ENCODE results near the gene MAST4.

Gene MAST4

GRCh38 chr5:66812291-66812690 lies 216.1 kb downstream of the MAST4 start:
- H3K4me2 ChIP-seq (ENCODE audit: low read length): no peak overlapping the region

GRCh38 chr5:66813306-66813705 lies 217.1 kb downstream of the MAST4 start:
- Histone ChIP-seq H3K27me3 (ENCODE audit: low read depth, low read length) (peaks cover 51% of the 10 kb centered on the region), H3K79me2 (ENCODE audit: low read length) (no peaks in the 10 kb centered on the region), H3K4me1 (ENCODE audit: low read length) (no peaks in the 10 kb centered on the region; the same call in 1 of the 2 replicates), H3K36me3 (replicated peaks; ENCODE audit: low read depth, low read length) (no peaks in the 10 kb centered on the region), H4K20me1 (ENCODE audit: insufficient read depth, low read length) (no peaks in the 10 kb centered on the region), H3K27ac (ENCODE audit: low read length) (no peak overlapping the region), H3K4me2 (ENCODE audit: low read length) (no peak overlapping the region), H3K4me3 (ENCODE audit: low read length) (no peak overlapping the region), H2AFZ (ENCODE audit: low read depth, low read length) (no peak overlapping the region), H3K9me3 (ENCODE audit: insufficient read depth, low read length) (no peaks in the 10 kb centered on the region), H3K9ac (ENCODE audit: low read length) (no peak overlapping the region)
- TF ChIP-seq CTCF (IDR thresholded peaks at IDR 0.05; ENCODE audit: low read depth, low read length): no peak
- no peak for TF ChIP-seq EZH2phosphoT487 (IDR thresholded peaks at IDR 0.05; ENCODE audit: low read depth)

More at GRCh38 chr5:66812291-66812690, 216.1 kb downstream of the MAST4 start:
- Histone ChIP-seq H3K9me3 (ENCODE audit: insufficient read depth, low read length) (no peaks in the 10 kb centered on the region), H3K27ac (ENCODE audit: low read length) (no peak overlapping the region), H3K36me3 (replicated peaks; ENCODE audit: low read depth, low read length) (no peaks in the 10 kb centered on the region), H4K20me1 (ENCODE audit: insufficient read depth, low read length) (no peaks in the 10 kb centered on the region), H3K9ac (ENCODE audit: low read length) (no peak overlapping the region), H3K4me3 (ENCODE audit: low read length) (no peak overlapping the region), H3K4me1 (ENCODE audit: low read length) (no peaks in the 10 kb centered on the region; the same call in 1 of the 2 replicates), H2AFZ (ENCODE audit: low read depth, low read length) (no peak overlapping the region), H3K27me3 (ENCODE audit: low read depth, low read length) (peaks cover 48% of the 10 kb centered on the region), H3K79me2 (ENCODE audit: low read length) (no peaks in the 10 kb centered on the region)
- no peak for TF ChIP-seq EZH2phosphoT487 (IDR thresholded peaks at IDR 0.05; ENCODE audit: low read depth)
- TF ChIP-seq CTCF (IDR thresholded peaks at IDR 0.05; ENCODE audit: low read depth, low read length): no peak

GRCh38 chr5:66814146-66814991 lies 218.2 kb downstream of the MAST4 start:
- Histone ChIP-seq H3K9ac (ENCODE audit: low read length) (no peak overlapping the region), H3K9me3 (ENCODE audit: insufficient read depth, low read length) (no peaks in the 10 kb centered on the region), H3K4me1 (ENCODE audit: low read length) (no peaks in the 10 kb centered on the region; the same call in 1 of the 2 replicates), H4K20me1 (ENCODE audit: insufficient read depth, low read length) (no peaks in the 10 kb centered on the region), H3K4me2 (ENCODE audit: low read length) (no peak overlapping the region), H3K79me2 (ENCODE audit: low read length) (no peaks in the 10 kb centered on the region), H3K4me3 (ENCODE audit: low read length) (no peak overlapping the region), H3K36me3 (replicated peaks; ENCODE audit: low read depth, low read length) (no peaks in the 10 kb centered on the region), H3K27ac (ENCODE audit: low read length) (no peak overlapping the region), H3K27me3 (ENCODE audit: low read depth, low read length) (peaks cover 59% of the 10 kb centered on the region), H2AFZ (ENCODE audit: low read depth, low read length) (no peak overlapping the region)
- TF ChIP-seq EZH2phosphoT487 (IDR thresholded peaks at IDR 0.05; ENCODE audit: low read depth) (no peak), CTCF (IDR thresholded peaks at IDR 0.05; ENCODE audit: low read depth, low read length) (peak; percentile 68)

- TF ChIP-seq EZH2phosphoT487 (IDR thresholded peaks at IDR 0.05; ENCODE audit: low read depth): no peak
- TF ChIP-seq CTCF (IDR thresholded peaks at IDR 0.05; ENCODE audit: low read depth, low read length): no peak
- no peak overlapping the region for H3K27ac ChIP-seq (ENCODE audit: low read length)
- H3K4me3 ChIP-seq (ENCODE audit: low read length): no peak overlapping the region
- H3K36me3 ChIP-seq (replicated peaks; ENCODE audit: low read depth, low read length): no peaks in the 10 kb centered on the region
- H3K9me3 ChIP-seq (ENCODE audit: insufficient read depth, low read length): no peaks in the 10 kb centered on the region
- H3K79me2 ChIP-seq (ENCODE audit: low read length): no peaks in the 10 kb centered on the region
- H3K4me2 ChIP-seq (ENCODE audit: low read length): no peak overlapping the region
- no peak overlapping the region for H3K9ac ChIP-seq (ENCODE audit: low read length)
- H3K4me1 ChIP-seq (ENCODE audit: low read length): 0 out of 2 replicates have a peak, but pooled peaks cover 6% of the 10 kb centered on the region
- peaks cover 56% of the 10 kb centered on the region for H3K27me3 ChIP-seq (ENCODE audit: low read depth, low read length)
- no peaks in the 10 kb centered on the region for H4K20me1 ChIP-seq (ENCODE audit: insufficient read depth, low read length)
- no peak overlapping the region for H2AFZ ChIP-seq (ENCODE audit: low read depth, low read length)
Measured at GRCh38 chr5:66818304-66818934, 222.2 kb downstream of the MAST4 start.

Data from OCI-LY3 (cell line).